K562 (cell line): ENCODE data around the gene ECSIT. TPM values are rescaled to one million over a fixed set of nuclear protein-coding genes. Genes with fewer than 3 reads are reported as not detected.
A peak's percentile ranks its signal among the peaks of the same experiment; 100 is the strongest.

ENCODE experiments used
- CBX3 ChIP-seq, 2 experiments: IDR thresholded peaks; 1 replicate in 1 of 2; 2 replicates in 1 of 2; pipeline ENCODE4 v1.6.1; 2012; ENCODE audit warnings: inconsistent platforms in 2 of 2, low read length in 2 of 2, borderline replicate concordance in 1 of 2, control low read depth in 1 of 2
- COPS2 ChIP-seq: fragments of 450-650 bp; conservative IDR thresholded peaks from 2 replicates; pipeline ENCODE4 v1.6.1; 2016; ENCODE audit warnings: mild to moderate bottlenecking, moderate library complexity
- EP300 ChIP-seq: IDR thresholded peaks from 2 replicates; pipeline ENCODE4 v1.6.1; 2012; ENCODE audit warnings: low read length, improper control_type of control experiment
- ETV1 ChIP-seq: fragments of 450-650 bp; conservative IDR thresholded peaks from 2 replicates; pipeline ENCODE4 v1.6.1; 2016; ENCODE audit warnings: missing genetic modification characterization, control low read depth, low read depth, missing compliant biosample characterization
- KDM1A ChIP-seq, 2 experiments: fragments of 450-650 bp; IDR thresholded peaks; 2 replicates each; pipeline ENCODE4 v1.6.1; 2016; ENCODE audit warnings: mild to moderate bottlenecking in 2 of 2
- PHF20 ChIP-seq: fragments of 450-650 bp; IDR thresholded peaks from 2 replicates; pipeline ENCODE4 v1.6.1; 2018; ENCODE audit not compliant: partially characterized antibody
- RAD51 ChIP-seq: fragments of 450-650 bp; IDR thresholded peaks from 2 replicates; pipeline ENCODE4 v1.7.1; 2016; ENCODE audit warnings: low read depth, mild to moderate bottlenecking, borderline replicate concordance
- STAG1 ChIP-seq: sonication (generic); formaldehyde crosslinking; IDR thresholded peaks from 2 replicates; pipeline ENCODE4 v1.5.0; 2020; ENCODE audit warnings: missing genetic modification reagents, borderline replicate concordance
- TEAD4 ChIP-seq, 2 experiments: sonication (generic) in 1 of 2; formaldehyde crosslinking in 1 of 2; IDR thresholded peaks; 2 replicates each; pipeline versions ENCODE4 v1.6.1 to v1.8.0; 2012 to 2022; ENCODE audit warnings: borderline replicate concordance in 1 of 2, inconsistent platforms in 1 of 2, low read length in 1 of 2, mild to moderate bottlenecking in 1 of 2, missing genetic modification reagents in 1 of 2
- TFAM ChIP-seq: fragments of 250-450 bp; sonication (Bioruptor Pico); conservative IDR thresholded peaks from 2 replicates; pipeline ENCODE4 v1.5.0; 2021; ENCODE audit warnings: mild to moderate bottlenecking, moderate library complexity
- TRIM24 ChIP-seq, 2 experiments: fragments of 450-650 bp; IDR thresholded peaks; 2 replicates each; pipeline ENCODE4 v1.6.1; 2016
- TRIM25 ChIP-seq: fragments of 450-650 bp; IDR thresholded peaks from 2 replicates; pipeline ENCODE4 v1.7.0; 2016; ENCODE audit warnings: borderline replicate concordance
- ZBTB34 ChIP-seq: fragments of 250-450 bp; sonication (Bioruptor Pico); IDR thresholded peaks from 2 replicates; pipeline ENCODE4 v1.8.0; 2021; ENCODE audit warnings: mild to moderate bottlenecking, moderate library complexity
- ZNF133 ChIP-seq: fragments of 250-450 bp; sonication (Bioruptor Pico); IDR thresholded peaks from 2 replicates; pipeline ENCODE4 v1.4.0; 2020; ENCODE audit warnings: mild to moderate bottlenecking
- ZNF212 ChIP-seq: fragments of 450-650 bp; formaldehyde crosslinking; IDR thresholded peaks from 2 replicates; pipeline ENCODE4 v1.4.0; 2020; ENCODE audit warnings: mild to moderate bottlenecking
- ZNF280A ChIP-seq: fragments of 450-650 bp; IDR thresholded peaks from 2 replicates; pipeline ENCODE4 v1.6.1; 2018; ENCODE audit warnings: mild to moderate bottlenecking, low read depth; ENCODE audit not compliant: partially characterized antibody
- ZNF324 ChIP-seq: fragments of 250-450 bp; sonication (Bioruptor Pico); IDR thresholded peaks from 2 replicates; pipeline ENCODE4 v1.4.0; 2020; ENCODE audit warnings: mild to moderate bottlenecking
- ZNF354B ChIP-seq: fragments of 250-450 bp; sonication (Bioruptor Pico); IDR thresholded peaks from 2 replicates; pipeline ENCODE4 v1.4.0; 2020
- ZNF584 ChIP-seq: fragments of 200-800 bp; sonication (Bioruptor generic); IDR thresholded peaks from 2 replicates; pipeline ENCODE4 v1.6.1; 2016; ENCODE audit warnings: low read depth, mild to moderate bottlenecking, missing genetic modification characterization, missing compliant biosample characterization
- polyA plus RNA-seq, 8 experiments: library from polyadenylated mRNA; depleted of rRNA in 4 of 8; stranded (reverse) in 5 of 8; unstranded in 3 of 8; fragments of >200 nt; fragmentation: Nextera tagmentation in 2 of 8; fragmentation: Illumina TruSeq in 1 of 8; extraction: Ambion mirVana in 2 of 8; extraction: Trizol in 1 of 8; gene quantifications; 2 replicates each; pipeline versions ENCODE4 v1.2.1 to v1.2.3, GENCODE V29; 2011 to 2014; ENCODE audit warnings: inconsistent platforms in 1 of 8, missing spikeins in 1 of 8
- total RNA-seq, 7 experiments: library from RNA; depleted of rRNA in 6 of 7; stranded (reverse); fragments of >200 nt in 6 of 7; fragmentation: Illumina TruSeq in 2 of 7; extraction: Trizol in 2 of 7; gene quantifications; 2 replicates each; pipeline versions ENCODE4 v1.2.1 to v1.2.3, GENCODE V29; 2011 to 2021; ENCODE audit warnings: low replicate concordance in 1 of 7
- TF ChIP-seq, protein P1 (sequence below), 2 experiments: fragments of 450-650 bp; IDR thresholded peaks; 2 replicates each; pipeline ENCODE4 v1.6.1; 2016

The ECSIT gene
- total and polyA plus RNA-seq, 9 of the 15 experiments (the other 6 are each of a cell fraction or from before 2014, with no cell fraction given): 1.1 to 82.5 (median 43.9) TPM

DNA sequence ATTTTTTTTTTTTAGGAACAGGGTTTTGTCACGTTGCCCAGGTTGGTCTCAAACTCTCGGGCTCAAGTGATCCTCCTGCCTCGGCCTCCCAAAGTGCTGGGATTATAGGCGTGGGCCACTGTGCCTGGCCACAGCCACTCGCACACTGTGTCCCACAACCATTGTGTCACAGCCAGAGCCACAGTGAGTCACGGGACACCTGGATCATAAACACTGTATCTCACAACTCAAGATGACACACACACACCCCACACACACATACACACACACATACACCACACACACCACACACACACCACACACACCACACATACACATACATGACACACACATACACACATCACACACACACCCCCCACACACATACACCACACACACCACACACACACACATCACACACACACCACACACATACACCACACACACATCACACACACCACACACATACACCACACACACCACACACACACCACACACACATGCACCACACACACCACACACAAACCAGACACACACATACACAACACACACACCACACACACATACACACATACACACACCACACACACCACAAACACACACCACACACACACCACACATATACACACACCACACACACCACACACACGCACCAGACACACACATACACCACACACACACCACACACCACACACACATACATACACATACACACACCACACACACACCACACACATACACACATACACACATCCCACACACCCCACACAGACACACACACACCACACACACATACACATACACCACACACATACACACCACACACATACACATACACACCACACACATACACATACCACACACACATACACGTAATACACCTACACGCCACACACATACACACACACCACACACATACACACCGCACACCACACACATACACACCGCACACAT lies 64.3 kb downstream of the ECSIT start (continued):
- TF ChIP-seq ZBTB34 (CRISPR knock-in tag) (no peak), ZNF354B (no peak), ETV1 (tag) (no peak), TRIM25 (peak; percentile 24; the same call in 1 of the 2 replicates), STAG1 (no peak), TEAD4 (IDR thresholded peaks at IDR 0.05; ENCODE audit: low read length) (no peak), TEAD4 (CRISPR knock-in tag; IDR thresholded peaks at IDR 0.05; ENCODE audit: borderline replicate concordance) (0 out of 2 replicates have a peak, but pooled peaks have one; percentile 4), EP300 (no peak), RAD51 (no peak), TRIM24 (IDR thresholded peaks at IDR 0.05) (0 out of 4 replicates have a peak, but pooled peaks of 1 of the 2 experiments have one; percentile 4), ZNF212 (CRISPR knock-in tag) (no peak), CBX3 (IDR thresholded peaks at IDR 0.05; ENCODE audit: borderline replicate concordance in 1 of 2, low read length in 2 of 2) (0 out of 3 replicates have a peak, but pooled peaks of 1 of the 2 experiments have one; percentile 14), KDM1A (IDR thresholded peaks at IDR 0.05) (no peak), ZNF280A (peak; percentile 43), PHF20 (peak; percentile 36), ZNF324 (CRISPR knock-in tag) (no peak), ZNF584 (CRISPR knock-in tag) (no peak), ZNF133 (CRISPR knock-in tag) (no peak), COPS2 (no peak), TFAM (CRISPR knock-in tag) (no peak)
- TF ChIP-seq, protein P1, sequence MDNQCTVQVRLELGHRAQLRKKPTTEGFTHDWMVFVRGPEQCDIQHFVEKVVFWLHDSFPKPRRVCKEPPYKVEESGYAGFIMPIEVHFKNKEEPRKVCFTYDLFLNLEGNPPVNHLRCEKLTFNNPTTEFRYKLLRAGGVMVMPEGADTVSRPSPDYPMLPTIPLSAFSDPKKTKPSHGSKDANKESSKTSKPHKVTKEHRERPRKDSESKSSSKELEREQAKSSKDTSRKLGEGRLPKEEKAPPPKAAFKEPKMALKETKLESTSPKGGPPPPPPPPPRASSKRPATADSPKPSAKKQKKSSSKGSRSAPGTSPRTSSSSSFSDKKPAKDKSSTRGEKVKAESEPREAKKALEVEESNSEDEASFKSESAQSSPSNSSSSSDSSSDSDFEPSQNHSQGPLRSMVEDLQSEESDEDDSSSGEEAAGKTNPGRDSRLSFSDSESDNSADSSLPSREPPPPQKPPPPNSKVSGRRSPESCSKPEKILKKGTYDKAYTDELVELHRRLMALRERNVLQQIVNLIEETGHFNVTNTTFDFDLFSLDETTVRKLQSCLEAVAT (IDR thresholded peaks at IDR 0.05): peak; percentile 9 to 39; a peak in 1 of 4 replicates
- TF ChIP-seq, all 486 proteins: peak for 8
